ENCODE data around the gene PP2D1.
"Not testable (repeated sequence)": the region's sequence is repeated elsewhere in the genome, so short reads cannot be mapped to it uniquely, and the experiment has no call there.

- not testable (repeated sequence) for TF ChIP-seq CTCF (IDR thresholded peaks at IDR 0.05); POLR2A (IDR thresholded peaks at IDR 0.05; ENCODE audit: low read length); CEBPB (IDR thresholded peaks at IDR 0.05); REST (IDR thresholded peaks at IDR 0.05); KDM1A (IDR thresholded peaks at IDR 0.05; ENCODE audit: low read depth); MAX (IDR thresholded peaks at IDR 0.05); BCL3 (IDR thresholded peaks at IDR 0.05); RAD21 (conservative IDR thresholded peaks at IDR 0.05 in 1 of 2, IDR thresholded peaks at IDR 0.05 in 1 of 2)
Measured at GRCh38 chr3:19988904-19989303, 23.2 kb downstream of the PP2D1 start.
